GM20431 (cell line): ENCODE measurements around the gene TMEM243.

Experiments used
- in situ Hi-C: fragments of 300-500 bp; cut with MseI, MboI; formaldehyde crosslinking; loops from one replicate; pipeline ENCODE4 v1.15.0; 2020; ENCODE audit warnings: low sequenced_read_pairs; ENCODE audit not compliant: unreplicated experiment

The TMEM243 gene

GRCh38 chr7:87171282-87171934, 48.1 kb downstream of the TMEM243 start:
- in situ Hi-C loops: no loop called here

DNA sequence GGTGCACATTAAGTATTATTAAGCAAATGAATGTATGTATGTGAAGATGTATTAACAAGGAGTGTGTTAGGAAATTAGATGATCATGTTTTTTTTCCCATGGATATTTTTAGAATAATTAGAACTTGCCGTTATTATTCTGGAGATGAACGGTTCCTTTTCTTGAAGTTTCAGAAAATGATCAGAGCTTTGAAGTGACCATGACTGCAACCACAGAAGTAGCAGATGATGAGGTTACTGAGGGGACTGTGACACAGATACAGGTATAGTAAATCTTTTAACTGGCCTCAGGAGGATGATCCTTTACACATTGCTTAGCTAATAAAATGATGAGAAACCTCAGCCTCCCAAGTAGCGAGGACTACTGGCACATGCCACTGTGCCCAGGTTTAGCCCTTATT, 48.7 kb downstream of the TMEM243 start:
- in situ Hi-C loops: no loop called here

- in situ Hi-C loops: no loop called here
Observed at GRCh38 chr7:87164433-87164832, 55.1 kb downstream of the TMEM243 start.

DNA sequence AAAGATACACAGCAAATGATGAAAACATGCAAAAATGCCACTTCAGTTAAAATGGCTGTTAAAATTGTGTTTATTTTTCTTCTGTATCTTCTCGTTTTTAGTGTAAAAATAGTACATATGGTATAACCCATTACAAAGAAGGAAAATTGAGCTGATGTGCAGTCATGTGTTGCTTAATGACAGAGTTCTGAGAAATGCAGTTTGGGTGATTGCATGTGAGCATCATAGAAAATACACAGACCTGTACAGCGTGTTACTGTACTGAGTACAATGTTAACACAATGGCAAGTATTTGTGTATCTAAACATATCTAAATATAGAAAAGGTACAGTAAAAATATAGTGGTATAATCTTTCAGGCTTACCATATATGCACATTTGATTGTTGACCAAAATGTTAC, 60.0 kb downstream of the TMEM243 start:
- in situ Hi-C loops: no loop called here

DNA sequence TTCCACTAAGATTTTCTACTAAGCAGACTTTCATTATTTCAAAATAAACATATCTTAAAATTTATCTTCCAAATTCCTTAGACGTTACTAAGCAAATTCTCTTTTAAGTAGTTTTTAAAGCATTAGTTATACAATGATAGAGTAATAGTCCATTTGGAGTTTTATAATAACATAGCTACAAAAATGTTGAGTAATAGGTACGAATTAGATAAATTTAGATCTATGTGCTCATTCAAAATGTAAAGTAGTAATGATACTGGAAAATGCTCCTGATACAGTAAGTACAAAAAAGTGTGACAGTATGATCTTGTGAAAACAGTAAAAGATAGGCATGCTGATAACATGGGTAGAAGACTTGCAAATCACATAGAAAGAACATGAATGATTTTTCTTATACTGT, 62.8 kb downstream of the TMEM243 start:
- in situ Hi-C loops: no loop called here

GRCh38 chr7:87155788-87156187, 63.7 kb downstream of the TMEM243 start:
- in situ Hi-C loops: no loop called here

DNA sequence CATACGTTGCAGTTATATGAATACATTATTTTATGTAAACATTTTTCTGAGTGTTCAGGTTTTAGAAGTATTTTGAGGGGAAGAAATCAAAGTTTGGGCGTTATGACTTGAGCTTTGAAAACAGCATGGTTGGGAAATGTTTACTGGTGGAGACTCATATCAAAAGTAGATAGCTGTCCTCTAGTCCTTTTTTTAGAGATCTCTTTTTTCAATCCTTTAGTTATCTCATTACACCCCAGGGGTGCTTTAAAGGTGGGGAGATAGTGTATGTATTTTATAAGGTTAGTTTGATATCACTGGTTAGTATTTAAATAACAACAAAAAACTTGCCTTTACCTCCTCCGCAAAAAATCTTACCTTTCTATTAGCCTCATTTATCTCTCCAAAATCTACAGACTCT, 65.0 kb downstream of the TMEM243 start:
- in situ Hi-C loops: no loop called here

GRCh38 chr7:87154166-87154565, 65.4 kb downstream of the TMEM243 start:
- in situ Hi-C loops: no loop called here

- in situ Hi-C loops: no loop called here
Observed at GRCh38 chr7:87152897-87153641, 66.5 kb downstream of the TMEM243 start.

- in situ Hi-C loops: no loop called here
Observed at GRCh38 chr7:87152112-87152896, 67.2 kb downstream of the TMEM243 start, which contains the start of gene DMTF1. Gene DMTF1, plus strand, starts transcription at chr7:87152453. Its CDS starts 12,489 bp downstream, at chr7:87164942.

GRCh38 chr7:87151729-87152111, 67.8 kb downstream of the TMEM243 start:
- in situ Hi-C loops: no loop called here

DNA sequence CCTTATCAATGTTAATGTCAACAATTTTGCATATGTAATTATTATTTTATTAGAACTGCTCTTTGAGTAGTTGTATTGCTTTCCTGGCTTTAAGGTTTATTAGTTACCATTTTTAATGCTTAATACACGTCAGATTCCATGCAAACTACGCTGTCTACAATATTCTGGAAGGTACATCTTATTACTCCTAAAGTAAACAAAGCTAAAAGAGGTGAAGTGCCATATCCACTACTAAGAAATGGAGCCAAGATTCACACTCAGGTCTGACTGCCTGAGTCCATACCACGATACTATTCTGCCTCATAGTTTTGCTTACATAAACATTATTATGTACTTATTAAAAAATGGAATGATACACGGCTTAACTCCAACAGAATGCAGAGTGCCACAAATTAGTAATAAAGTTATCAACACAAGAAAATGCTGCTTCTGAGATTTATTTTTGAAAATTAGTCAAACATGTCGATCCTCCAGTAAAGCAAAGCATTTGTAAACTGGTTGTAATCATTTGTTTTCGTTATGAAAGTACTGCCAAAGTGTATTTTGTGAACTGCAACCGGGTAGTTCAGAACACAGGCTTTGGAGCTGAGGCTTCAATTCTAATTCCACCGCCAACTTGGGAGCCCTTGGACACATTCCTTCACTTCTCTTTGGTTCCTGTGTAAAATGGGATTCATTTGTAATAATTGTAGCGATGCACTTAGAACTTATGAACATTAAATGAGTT, 68.4 kb downstream of the TMEM243 start:
- in situ Hi-C loops: no loop called here

DNA sequence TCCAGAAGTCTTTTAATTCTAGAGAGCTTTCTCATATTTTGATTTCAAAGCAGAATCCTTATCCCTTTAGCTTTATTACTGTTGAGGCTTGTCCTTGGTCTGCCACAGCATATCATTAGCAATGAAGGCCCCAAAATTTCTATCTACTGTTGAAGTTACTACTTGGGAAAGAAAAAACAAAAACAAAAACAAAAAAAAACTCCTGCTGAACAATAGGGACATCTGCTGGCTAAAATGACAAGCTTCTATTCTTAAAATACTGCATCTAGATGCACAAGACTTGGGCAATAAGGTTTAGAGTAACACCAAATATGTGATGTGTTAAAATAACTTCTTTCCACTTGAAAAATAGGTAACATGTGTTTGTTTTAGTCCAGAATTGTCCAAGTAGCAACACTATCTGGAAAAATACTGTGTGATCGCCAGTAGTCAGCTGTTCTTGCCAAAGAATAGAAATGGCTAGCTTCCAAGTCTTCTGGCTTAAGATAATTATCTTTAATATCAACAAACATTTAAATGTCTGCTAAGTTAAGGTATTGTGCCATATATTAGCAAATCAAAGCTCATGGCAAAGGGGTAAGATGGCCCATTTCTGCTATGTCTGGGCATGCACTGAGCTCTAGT, 71.1 kb downstream of the TMEM243 start:
- in situ Hi-C loops: loop anchor here (10.0 kb wide), 1 partner anchor 214 kb away; no protein-coding TSS in a partner anchor

GRCh38 chr7:87147500-87147899, 72.0 kb downstream of the TMEM243 start:
- in situ Hi-C loops: loop anchor here (10.0 kb wide), 1 partner anchor 213 kb away; no protein-coding TSS in a partner anchor

DNA sequence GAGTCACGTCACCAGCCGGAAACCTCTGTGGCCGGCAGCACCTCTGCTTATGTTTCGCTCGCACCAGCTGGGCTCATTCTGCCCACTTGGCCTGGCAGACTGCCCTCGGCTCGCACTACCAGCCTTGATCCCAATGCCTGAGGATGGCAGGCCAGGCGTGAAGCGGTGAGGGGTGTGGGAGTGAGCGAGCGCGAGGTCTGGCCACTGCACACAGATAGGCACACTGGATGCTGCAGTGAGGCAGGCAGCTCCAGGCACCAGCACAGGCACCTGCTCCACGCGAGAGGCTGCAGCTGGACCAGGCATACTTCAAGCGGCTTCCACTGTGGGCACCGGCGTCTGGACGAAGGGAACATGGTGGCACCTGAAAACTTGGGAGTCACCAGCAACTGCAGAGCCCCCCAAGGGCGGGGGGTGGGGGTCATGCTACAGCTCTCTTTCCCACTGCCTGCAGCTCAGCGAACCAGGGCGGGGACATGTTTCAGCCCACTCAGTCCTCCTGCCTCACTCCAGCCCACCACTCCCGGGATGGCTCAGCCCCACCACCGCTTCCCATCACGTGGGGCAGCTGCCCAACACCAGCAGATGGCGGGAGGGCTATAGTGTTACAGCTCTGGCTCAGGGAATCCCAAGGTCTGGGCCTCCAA, 72.7 kb downstream of the TMEM243 start:
- in situ Hi-C loops: loop anchor here (10.0 kb wide), 1 partner anchor 212 kb away; no protein-coding TSS in a partner anchor
